Adrenal gland (tissue), 5 donors: Measurements from ENCODE around the gene DCX.

ENCODE experiments used
- POLR2A ChIP-seq, 2 donors: fragments of 450-650 bp; IDR thresholded peaks; one replicate each; pipeline ENCODE4 v1.6.1; 2017; ENCODE audit warnings: antibody characterized with exemption in 2 of 2, mild to moderate bottlenecking in 2 of 2, moderate library complexity in 1 of 2
- TF ChIP-seq, protein P1 (sequence below), 6 experiments: fragments of 450-650 bp in 4 of 6; fragments of 200-600 bp in 2 of 6; sonication (generic) in 1 of 6; IDR thresholded peaks; 1 replicate in 5 of 6; 2 replicates in 1 of 6; pipeline versions ENCODE4 v1.5.1 to v1.8.0; 2016 to 2021; ENCODE audit warnings: antibody characterized with exemption in 6 of 6, mild to moderate bottlenecking in 2 of 6, moderate library complexity in 1 of 6
- donor health status: DM: no; HTN: no; CAD: no.

GRCh38 chrX:111435469-111435868 is 23.5 kb upstream of the DCX start:
- TF ChIP-seq, protein P1, sequence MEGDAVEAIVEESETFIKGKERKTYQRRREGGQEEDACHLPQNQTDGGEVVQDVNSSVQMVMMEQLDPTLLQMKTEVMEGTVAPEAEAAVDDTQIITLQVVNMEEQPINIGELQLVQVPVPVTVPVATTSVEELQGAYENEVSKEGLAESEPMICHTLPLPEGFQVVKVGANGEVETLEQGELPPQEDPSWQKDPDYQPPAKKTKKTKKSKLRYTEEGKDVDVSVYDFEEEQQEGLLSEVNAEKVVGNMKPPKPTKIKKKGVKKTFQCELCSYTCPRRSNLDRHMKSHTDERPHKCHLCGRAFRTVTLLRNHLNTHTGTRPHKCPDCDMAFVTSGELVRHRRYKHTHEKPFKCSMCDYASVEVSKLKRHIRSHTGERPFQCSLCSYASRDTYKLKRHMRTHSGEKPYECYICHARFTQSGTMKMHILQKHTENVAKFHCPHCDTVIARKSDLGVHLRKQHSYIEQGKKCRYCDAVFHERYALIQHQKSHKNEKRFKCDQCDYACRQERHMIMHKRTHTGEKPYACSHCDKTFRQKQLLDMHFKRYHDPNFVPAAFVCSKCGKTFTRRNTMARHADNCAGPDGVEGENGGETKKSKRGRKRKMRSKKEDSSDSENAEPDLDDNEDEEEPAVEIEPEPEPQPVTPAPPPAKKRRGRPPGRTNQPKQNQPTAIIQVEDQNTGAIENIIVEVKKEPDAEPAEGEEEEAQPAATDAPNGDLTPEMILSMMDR (IDR thresholded peaks at IDR 0.05): no peak
- no peak for TF ChIP-seq POLR2A (IDR thresholded peaks at IDR 0.05)
